Measurements from ENCODE around the gene SAA2.

The SAA2 gene

GRCh38 chr11:18196532-18196931 is 51.9 kb downstream of the SAA2 start:
- no peaks in the 10 kb centered on the region for H4K20me1 ChIP-seq (ENCODE audit: insufficient read depth)
- no peaks in the 10 kb centered on the region for H3K4me1 ChIP-seq (ENCODE audit: low read depth, poor library complexity, severe bottlenecking)
- H3K9ac ChIP-seq: no peak overlapping the region
- H3K4me2 ChIP-seq: no peak overlapping the region
- no peaks in the 10 kb centered on the region for H3K27me3 ChIP-seq (ENCODE audit: insufficient read depth, low read depth)
- H3K27ac ChIP-seq: no peak overlapping the region
- no peaks in the 10 kb centered on the region for H3K36me3 ChIP-seq (ENCODE audit: insufficient read depth)
- H2AFZ ChIP-seq (ENCODE audit: low read depth): no peak overlapping the region
- H3K4me3 ChIP-seq (IDR thresholded peaks at IDR 0.05; ENCODE audit: insufficient read depth, low read depth, low read length): no peak overlapping the region
- H3K79me2 ChIP-seq (ENCODE audit: insufficient read depth, low read depth): no peaks in the 10 kb centered on the region
- no peak for TF ChIP-seq CTCF (conservative IDR thresholded peaks at IDR 0.05; ENCODE audit: low read depth, low read length)

All from KMS-11 (cell line).